Measurements from ENCODE around the gene ATOH8.

- TF ChIP-seq CTCF (IDR thresholded peaks at IDR 0.05) (no peak), POLR2AphosphoS5 (IDR thresholded peaks at IDR 0.05) (no peak)
Observed at GRCh38 chr2:85730686-85731230, 23.0 kb upstream of the ATOH8 start.

Data from prostate gland (tissue), 2 donors.